Activated CD4-positive, alpha-beta T cell treated with anti-CD3 and anti-CD28 coated beads, Interleukin-2, amount 50 U/mL, for 4 hours (primary cell): Measurements from ENCODE around the gene STK32C.

Source experiments
- DNase-seq, 2 experiments: peaks; one replicate each; pipeline ENCODE4 v3.0.0-alpha.2; 2020

Gene STK32C

DNA sequence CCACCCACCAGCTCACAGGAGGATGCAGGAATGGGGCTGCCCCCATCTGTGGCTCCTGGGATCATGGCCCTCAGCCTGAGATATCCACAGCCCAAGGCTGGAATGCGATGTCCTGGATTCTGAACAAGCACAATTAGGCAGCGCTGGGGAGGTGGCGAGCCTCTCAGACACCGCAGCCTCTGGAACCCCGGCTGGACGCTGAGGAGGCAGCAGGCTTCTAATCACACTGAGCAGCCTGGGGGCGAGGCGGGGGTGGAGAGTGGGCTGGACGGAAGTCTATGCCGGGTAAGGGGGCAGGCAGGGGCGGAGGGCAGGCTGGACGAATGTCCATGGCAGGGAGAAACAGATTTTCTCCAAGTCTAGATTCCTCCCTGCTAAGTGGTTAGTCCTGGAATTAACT is 64.6 kb downstream of the STK32C start:
- DNase-seq, result no peak

DNA sequence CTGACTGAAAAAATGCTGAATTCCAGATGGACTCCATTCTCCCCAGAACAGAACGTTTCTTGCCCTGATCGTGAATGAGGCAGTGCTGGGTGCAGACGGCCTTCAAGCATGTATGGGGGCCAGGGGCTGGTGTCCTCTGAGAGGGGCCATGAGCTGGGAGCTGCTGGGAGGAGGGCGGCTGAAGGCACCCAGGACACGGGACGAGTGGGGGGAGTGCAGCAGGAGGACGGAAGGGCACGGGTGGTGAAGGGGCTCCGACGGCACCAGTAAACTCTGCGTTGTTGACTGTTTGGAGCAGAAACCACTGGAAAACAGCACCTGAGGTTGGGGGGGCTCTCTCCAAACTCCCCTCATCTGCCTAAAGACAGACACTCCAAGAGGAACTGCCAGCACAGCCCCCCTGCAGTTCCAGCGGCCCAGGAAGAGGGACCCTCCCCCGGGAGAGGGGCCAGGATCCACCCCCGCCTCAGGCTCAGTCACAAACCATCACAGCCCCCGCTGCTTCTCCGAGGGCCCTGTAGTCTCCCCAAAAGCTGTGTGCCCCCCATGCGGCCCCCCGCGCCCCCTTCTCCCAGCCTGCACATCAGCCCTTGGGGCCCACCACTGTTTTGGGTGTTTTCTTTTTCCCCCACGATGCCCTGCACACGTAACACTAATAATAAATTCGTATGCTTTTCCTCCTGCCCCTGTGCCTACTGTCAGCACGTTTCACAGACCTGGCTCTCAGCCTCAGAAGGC is 65.5 kb downstream of the STK32C start:
- DNase-seq, result no peak

DNA sequence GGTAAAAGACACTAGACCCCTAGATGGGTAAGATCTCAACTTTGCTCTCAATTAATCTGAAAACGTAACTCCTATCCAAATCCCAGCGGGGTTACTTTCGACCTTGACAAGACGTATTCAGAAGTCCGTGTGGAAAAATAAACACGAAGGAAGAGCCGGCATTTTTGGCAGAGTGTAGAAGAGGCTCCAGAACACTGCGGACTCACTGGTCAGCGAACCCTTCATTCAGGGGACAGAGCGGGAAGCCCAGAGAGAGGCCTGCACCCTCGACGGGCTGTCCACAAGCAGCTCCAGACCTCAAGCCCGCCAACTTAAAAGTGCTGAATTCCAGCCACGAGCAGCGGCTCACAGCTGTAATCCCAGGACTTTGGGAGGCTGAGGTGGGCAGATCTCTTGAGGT is 66.3 kb downstream of the STK32C start:
- DNase-seq, result no peak

DNA sequence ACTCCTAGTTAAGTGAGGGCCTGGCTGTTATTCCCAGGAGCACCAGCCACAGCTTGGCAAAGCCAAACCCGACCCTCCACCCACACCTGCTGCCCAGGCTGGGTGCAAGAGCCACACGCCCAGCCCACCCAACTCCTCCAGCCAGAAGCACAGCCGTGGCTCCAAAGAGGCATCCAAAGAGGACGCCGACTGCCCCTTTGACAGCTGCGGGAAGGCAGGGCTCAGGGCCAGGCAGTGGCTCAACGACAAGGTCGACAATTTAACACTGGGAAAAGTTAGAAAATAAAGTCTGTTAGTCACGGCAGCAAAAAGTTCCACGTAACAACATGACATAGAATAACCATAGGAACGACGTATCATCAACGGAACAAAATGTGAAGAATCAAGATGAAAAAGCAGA is 66.7 kb downstream of the STK32C start:
- no peak for DNase-seq

DNA sequence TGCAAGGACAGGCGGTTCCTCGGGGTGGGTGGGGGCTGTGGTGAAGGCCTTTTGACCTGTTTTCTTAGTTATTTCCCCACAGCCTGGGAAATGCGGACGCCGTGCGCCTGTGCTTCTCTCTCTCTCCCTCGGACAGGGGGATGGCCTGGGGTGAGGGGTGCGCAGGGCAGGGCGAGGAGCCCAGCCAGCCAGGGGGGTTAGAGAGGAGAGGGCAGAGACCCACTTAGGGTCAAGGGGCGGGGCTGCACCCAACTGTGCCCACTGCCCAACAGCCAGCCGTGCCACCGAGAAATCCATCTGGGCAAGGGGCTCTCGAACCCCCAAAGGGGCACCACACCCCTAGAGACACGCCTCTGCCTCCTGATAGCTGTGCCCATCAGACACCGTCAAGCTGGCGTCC is 67.2 kb downstream of the STK32C start:
- DNase-seq, result no peak

DNA sequence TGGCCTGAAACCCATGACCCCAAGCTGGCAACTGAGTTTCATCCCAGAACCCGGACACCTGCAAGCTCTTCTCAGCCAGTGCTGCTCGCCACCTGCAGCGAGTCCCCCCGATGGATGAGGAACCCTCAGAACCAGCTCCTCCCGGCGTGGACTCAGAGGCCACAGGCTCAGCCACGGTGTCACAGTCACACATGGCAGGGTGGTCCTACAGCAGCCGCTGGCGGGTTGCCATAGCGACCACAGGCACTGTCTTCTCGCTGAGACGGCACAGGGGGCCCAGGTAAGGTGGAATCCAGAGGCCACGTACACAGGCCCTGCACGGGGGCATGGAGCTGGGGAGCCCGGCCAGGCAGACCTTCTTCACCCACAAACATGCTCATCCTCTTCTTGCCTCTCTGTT is 67.6 kb downstream of the STK32C start:
- no peak for DNase-seq

DNA sequence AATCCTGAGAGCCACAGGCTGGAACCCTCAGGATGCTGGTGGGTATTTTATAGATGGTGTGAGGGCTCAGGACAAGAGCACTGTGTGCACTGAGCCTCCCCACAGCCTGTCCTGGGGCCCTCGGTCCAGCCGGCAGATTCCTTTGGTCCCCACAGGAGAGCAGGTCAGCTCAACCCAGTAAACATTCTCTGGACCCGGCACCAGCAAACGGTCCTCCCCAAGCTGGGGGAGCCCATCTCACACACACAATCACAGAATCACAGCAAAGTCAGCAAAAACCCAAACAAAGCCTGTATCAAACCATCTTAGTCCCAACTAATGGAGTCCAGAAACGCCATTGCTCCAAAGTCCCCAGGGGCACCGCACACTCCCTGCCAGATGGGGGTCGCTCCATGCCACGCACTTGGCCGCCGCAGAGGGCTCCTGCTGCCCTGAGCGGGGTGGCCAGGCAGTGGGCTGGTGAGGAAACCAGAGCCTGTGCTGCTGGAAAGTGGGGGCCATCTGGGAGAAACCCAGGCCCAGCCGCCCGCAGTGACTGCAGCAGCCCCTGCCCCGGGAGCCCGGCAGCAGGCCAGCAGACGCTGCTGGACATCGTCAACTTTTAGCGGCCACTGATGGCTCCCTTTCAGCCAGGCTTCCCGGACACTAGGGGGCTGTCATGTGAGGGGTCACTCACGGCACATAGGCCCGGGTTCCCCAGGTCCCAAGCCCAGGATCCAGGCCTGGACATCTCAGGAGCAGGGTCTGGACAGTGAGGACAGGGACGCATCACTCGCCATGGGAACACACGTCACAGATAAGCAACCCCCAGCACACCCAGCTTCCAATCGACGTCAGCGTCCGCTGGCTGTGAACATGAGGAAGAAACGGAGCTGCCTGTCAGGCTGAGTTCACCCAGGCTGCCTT is 68.4 kb downstream of the STK32C start:
- DNase-seq, result no peak

DNA sequence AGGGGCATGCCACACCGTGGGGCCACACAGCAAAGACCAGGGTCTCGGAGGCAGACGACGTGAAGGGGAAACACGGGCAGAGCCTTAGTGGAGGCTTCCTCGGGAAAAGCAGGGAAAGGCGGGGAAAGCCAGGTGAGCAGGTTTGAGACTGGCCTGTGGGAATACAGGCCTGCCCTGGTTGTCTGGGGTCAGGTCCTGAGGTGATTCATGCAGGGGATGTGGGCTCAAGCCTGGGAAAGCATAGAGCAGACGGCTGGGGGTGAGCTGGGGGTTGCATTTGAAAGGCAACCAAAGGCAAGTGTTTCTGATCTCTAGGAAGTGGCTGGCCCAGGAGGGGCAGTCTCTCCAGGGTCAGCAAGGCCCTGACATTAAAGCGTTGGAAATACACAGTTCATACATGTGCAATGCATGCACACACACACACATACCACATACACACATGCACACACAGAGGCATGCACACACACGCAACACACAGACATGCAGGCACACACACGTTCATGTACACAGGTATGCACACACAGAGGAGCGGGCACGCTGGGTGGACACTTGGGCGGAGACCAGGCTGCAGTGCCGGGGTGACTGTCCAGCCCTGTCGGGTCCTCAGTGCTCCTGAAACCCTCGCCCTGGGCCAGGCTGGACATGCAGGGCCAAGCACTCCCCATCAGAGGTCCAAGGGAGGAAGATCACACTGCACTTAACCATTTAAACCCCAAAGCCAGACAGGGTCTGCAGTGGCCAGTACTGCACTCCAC is 69.2 kb downstream of the STK32C start:
- DNase-seq, result no peak

DNA sequence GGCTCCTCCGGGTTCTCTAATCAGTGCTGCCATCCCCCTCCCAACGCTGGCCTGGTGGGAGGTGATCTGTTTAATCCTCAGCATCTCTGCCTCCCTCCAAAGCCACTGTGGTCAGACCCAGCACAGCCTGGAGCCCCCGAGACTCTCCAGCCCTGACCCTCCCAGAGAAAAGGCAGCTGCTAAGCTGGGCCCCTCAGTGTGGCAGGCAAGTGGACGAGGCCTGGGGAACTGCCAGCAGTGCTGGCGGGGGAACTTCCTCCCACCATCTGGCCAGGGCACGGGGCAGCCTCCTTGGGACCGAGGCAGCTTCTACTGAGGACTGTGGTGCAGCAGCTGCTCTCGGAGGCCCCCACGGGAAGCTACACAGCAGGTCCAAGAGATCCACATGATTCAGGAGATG is 69.9 kb downstream of the STK32C start:
- no peak for DNase-seq

DNA sequence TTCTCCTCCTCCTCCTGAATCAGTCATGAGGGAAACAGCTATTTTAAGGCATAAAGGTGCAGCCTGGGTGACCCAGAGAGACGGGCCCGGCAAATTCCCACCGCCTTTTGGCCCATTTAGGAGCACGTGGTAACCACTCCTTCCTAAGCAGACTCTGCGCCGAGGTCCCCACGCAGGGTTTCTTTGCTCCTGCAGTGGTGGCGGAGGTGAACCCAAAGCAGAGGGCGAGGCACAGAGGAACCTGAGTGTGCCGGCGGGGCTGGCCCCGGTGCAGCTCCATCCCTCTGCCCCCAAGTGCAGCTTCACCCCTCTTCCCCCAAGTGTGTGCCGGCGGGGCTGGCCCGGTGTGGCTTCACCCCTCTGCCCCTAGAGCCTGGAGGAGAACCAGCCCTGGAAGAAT is 70.4 kb downstream of the STK32C start:
- DNase-seq, result no peak

DNA sequence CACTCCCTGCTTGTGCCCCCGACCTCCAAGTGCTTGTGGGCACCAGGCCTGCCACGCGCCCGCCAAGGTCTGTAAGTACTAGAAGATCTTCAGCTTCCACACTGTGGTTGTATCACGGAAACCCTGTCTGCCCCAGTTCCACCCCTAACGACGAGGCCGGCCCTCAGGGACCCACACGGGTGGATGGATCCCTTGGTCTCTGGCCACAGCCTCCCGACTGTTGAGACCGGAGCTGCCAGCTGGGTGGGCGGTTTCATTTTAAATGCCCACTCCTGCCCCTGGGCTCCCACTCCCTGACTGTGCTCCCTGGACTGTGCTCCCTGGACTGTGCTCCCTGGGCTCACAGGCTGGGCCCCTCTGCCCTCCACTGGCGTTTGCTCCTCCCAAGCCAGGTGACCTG is 70.9 kb downstream of the STK32C start:
- DNase-seq, result no peak

DNA sequence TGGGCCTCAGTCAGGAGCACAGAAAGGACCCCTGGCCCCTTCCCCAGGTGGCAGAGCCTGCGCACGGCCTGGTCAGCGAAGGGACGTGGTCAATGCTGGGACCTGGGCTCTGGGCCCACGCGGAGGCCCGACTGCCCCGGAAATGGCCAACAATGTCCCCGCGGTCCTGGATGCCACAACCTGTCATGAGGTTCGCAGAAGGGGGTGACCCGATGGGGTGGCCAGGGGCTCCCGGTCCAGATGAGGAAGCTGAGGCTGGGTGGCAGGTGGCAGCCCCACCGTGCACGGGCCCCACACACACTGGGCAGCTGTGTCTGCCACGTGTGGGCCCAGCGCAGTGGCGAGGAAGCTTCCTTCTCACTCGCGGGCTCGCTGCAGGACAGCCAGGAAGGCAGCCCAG is 71.6 kb downstream of the STK32C start:
- DNase-seq, result no peak

DNA sequence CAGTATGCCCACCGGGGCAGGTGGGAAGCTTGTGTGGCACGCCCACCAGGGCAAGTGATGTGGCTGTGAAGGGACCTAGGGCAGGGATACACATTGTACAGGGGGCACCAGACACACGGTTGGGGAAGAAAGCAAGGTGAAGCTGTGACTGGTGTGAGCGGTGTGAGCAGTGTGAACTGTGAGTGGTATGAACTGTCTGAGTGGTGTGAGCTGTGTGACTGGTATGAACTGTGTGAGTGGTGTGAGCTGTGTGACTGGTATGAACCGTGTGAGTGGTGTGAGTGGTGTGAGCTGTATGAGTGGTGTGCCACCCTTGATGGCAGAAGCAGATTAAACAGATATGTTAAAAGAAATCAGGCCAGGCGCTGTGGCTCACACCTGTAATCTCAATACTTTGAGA is 72.9 kb downstream of the STK32C start:
- DNase-seq, result no peak

DNA sequence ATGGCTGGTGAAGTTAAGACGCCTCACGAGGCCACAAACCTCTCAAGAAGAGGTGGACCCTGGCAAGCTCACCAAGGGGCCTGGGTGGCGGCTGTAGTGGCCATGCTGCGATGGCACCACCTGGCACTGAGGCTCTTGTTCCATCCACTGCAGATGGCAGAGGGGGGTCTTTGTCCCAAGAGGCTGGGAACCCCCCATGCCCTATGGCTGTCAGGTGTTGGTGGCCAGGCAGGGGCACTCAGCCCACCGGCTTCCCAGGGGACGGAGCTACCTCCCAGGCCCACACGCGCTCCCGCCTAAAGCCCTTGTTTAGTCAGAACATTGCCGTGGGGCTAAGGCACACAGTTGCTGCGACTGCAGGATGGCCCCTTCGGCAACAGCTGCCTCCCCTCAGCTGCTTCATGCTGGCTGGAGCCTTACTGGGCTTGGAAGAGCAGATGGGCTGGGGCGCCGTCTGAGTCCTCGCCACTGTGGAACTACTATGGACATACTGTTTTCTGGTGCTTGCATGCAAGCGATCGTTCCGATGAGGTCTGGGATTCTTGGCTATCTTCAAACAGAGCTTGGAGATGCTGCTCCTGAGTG is 74.2 kb downstream of the STK32C start:
- DNase-seq, result no peak

DNA sequence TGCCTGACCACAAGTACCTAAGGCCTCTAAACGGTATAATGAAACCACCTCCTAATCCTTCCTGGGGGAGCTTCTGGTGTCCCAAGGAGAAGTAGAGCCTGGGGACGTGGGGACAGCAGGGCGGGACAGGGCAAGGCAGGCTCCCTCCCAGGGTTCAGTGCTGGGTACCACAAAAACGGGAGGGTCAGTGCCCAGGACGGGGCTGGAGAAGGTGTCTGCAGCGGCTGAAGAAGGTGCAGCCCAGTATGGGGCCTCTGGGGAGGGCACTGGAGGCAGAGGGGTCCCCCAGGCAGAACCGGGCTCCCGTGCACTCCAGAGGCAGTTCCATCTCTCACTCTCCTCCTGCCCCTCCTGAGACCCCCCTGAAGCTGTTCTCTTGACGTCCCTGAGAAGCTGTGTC is 74.8 kb downstream of the STK32C start:
- DNase-seq, result no peak

DNA sequence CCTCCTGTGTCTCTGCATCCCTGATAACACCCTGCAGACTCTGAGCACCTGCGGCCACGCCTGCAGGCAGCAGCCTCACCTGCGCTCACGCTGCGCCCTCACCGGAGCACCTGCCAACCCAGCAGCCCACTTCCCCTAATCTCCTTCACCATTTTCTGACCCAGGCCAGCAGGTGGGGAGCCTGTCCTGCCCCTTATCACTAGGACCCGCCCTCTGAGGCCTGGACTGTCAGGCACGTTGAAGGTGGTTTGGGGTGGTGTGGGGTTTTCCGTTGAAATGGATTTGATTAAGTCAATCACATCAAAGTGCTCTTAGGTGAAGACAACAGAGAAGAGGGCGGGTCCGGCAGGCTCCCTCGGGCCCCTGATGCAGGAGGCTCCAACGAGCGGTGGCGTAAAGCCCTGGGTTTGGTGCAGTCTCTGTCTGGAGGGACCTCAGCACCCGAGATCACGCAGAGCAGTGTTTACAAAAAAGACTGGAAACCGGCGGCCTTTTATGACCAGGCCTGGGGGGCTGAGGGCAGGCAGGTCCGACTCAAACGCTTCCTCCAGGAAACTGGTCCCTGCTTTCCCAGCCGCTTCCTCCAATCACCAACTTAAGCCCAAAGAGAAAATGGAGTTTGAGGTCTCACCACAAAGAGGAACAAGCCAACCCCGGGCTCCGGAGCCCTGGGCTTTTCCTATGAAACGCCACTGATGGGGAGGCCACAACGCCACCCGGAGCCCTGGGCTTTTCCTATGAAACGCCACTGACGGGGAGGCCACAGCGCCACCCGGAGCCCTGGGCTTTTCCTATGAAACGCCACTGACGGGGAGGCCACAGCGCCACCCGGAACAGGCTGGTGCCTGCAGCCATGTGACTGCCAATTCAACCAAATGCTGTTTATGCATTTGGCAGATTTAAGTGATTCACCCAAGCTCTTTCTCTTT is 75.5 kb downstream of the STK32C start:
- no peak for DNase-seq

DNA sequence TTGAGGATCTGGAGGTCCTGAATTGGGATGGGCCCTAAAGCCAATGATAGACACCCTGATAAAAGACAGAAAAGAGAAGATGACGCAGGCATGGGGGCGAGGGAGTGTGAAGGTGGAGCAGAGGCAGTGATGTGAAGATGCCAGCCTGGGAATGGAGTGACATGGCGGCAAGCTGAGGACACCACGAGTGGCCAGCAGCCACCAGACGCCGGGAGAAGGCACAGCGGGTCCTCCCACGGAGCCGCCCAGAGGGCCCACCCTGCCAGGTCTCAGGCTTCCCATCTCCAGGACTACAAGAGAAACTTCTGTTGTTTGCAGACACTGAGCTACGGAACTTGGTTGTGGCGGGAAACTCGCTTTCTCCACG is 76.1 kb downstream of the STK32C start:
- DNase-seq, result no peak

DNA sequence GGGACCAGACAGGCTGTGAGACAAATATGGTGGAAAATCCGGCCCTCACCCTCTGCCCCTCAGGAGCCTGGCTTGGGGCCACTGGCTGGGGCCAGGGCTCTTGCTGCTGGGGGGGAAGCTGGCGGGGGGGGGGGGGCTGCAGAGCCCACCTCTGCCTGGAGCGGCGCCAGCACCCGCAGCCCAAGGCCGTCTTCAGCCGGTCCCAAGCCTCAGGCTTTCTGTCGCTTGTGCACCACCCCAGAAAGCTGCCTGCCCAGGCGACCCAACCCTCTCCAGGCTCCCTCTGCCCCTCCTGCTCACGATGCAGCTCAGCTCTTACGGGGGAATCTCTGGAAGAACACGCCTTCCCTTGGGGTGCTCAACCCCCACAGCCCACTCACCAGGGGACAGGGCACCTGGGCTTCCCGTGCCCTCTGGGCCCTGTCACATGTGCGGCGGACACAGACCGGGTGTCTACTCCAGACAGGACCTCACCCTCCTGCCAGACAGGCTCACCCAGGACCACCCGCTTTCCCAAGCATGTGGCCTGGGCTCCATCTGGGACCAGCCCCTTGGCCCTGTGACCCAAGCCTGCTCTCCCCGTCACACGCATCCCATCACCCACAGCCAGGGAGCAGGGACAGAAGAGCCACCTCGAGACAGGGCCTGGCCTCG is 77.1 kb downstream of the STK32C start:
- DNase-seq, result no peak

DNA sequence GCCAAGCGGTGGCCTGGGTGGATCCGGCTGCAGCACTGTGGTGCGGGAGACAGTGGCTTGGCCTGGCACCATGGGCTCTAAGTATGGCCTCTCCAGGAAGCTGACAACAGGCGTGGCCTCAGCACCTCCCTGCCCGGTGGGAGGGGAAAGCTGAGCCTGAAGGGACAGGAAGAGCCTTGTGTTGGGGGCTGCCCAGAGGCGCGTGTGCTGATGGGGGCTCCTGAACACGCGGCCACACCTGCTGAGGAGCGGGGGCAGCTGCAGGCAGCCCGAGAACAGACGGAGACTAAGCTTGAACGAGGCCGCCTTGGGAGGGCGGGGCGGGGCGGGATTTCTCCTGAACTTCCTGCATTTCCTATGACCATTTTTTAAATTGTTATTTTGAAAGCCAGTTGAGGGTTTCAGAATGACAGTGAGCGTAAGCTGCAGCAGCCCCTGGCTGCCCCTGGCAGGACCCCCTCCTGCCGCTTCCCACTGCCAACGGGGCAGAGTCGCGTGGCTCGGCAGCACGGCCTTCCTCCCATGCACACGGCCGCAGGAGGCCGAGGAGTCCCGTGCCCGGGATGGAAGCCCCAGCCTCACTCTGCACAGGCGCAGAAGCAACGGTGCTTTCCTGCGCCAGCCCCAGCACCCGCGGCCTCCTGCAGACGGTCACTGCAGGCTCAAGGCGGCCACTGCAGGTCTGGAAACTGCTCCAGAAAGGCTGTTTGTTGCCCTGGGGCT is 77.8 kb downstream of the STK32C start:
- DNase-seq, result no peak

DNA sequence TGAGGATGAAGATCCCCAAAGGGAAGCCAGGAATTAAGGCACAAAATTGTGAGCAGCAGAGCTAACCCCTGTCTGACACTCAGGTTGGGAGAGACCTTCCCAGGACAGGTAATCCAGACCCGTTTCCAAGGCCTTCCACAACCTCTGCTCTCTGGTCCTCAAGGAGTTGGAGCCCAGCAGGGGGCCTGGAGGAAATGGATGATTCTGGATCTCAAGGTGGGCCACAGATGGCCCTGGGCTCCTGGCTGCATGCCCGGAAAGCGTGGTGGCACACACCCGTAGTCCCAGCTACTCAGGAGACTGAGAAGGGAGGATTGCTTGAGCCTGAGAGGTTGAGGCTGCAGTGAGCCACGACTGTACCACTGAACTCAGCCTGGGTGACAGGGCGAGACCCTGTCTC is 78.7 kb downstream of the STK32C start:
- DNase-seq, result no peak

DNA sequence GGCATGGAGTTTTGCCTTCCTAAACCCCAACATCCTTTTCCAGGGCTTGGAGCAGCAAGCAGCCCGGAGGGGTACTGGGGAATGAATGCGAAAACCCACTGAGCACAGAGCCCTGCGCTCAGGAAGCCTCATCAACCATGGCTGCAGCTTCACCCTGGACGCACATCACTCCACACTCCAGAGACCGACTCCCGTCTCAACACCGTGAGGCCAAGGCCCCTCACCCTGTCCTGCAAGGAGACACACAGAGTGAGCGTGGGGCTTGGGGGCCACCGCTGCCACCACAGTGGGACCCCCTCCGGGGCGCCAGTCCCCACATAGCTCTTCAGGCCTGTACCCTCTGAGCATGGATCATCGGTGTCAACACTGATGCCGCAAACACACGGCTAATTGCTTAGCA is 79.1 kb downstream of the STK32C start:
- no peak for DNase-seq
